GM12873 (cell line): ENCODE data around the gene UIMC1.

Experiments used
- TF ChIP-seq, protein P1 (sequence below): IDR thresholded peaks from 2 replicates; pipeline ENCODE4 v1.5.1; 2012; ENCODE audit warnings: low read depth, mild to moderate bottlenecking, moderate library complexity, low read length, control low read depth; ENCODE audit not compliant: insufficient read depth; ENCODE audit errors: missing control alignments

Gene UIMC1

DNA sequence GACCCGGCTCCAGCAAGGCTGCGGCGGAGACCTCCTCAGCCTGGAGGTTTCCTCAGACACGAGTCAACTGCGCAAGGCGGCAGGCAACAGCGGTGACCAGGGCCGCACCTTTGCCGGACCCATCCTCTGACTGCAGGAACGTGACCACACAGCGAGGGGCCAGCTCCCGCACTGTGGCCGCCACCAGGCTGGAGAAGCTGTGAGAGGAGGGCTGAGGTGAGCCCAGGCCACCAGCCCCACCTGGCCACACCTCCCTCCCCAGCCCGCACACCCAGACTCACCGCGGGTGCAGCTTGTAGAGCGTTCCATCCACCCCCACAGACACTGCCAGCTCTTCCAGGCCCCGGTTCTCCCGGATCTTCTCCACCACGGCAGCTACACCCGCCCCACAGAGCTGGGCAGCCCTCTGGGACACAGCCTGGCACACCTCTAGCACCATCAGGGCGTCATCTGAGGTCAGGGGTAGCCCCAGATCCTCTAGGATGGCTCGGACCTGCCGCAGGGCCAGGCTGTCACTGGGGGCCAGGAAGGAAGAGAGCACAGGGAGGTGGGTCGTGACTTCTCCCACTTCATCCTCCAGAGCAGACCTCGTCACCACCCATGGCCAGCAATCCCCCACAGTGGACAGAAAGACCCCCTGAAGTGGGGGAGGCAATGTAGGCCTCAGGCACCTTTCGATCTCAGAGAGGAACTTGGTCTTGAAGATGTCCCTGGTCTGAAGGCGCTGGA lies 125.4 kb downstream of the UIMC1 start:
- TF ChIP-seq, protein P1, sequence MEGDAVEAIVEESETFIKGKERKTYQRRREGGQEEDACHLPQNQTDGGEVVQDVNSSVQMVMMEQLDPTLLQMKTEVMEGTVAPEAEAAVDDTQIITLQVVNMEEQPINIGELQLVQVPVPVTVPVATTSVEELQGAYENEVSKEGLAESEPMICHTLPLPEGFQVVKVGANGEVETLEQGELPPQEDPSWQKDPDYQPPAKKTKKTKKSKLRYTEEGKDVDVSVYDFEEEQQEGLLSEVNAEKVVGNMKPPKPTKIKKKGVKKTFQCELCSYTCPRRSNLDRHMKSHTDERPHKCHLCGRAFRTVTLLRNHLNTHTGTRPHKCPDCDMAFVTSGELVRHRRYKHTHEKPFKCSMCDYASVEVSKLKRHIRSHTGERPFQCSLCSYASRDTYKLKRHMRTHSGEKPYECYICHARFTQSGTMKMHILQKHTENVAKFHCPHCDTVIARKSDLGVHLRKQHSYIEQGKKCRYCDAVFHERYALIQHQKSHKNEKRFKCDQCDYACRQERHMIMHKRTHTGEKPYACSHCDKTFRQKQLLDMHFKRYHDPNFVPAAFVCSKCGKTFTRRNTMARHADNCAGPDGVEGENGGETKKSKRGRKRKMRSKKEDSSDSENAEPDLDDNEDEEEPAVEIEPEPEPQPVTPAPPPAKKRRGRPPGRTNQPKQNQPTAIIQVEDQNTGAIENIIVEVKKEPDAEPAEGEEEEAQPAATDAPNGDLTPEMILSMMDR: no peak

DNA sequence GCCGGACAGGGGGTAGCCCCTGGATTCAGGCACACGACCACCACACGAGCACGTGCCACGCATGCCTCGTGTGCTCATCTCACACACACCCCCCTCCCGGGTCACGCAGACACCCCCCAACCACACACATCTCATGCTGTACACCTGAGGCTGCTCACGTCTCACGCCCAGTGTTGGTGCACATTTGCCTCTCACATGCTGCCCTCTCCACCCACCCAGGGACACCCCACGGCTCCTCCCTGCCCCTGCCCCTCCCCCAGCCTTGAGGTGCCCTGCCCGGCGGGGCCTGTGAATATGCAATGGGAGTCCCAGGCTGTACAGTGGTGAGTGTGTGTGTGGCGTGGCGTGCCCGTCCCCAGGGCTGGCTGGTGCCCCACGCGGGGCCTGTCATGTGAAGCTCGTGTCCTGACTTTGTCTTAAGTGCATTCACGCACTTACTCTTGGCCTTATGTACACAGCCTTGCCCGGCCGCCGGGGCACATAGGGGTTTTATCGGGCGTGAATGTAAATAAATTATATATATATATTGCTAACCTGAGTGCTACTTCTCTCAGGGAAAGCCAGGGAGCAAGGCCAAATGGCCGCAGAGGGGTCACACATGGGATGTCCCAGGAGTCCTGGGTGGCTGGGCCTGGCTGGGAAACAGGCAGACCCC lies 126.1 kb downstream of the UIMC1 start:
- TF ChIP-seq, protein P1: no peak

DNA sequence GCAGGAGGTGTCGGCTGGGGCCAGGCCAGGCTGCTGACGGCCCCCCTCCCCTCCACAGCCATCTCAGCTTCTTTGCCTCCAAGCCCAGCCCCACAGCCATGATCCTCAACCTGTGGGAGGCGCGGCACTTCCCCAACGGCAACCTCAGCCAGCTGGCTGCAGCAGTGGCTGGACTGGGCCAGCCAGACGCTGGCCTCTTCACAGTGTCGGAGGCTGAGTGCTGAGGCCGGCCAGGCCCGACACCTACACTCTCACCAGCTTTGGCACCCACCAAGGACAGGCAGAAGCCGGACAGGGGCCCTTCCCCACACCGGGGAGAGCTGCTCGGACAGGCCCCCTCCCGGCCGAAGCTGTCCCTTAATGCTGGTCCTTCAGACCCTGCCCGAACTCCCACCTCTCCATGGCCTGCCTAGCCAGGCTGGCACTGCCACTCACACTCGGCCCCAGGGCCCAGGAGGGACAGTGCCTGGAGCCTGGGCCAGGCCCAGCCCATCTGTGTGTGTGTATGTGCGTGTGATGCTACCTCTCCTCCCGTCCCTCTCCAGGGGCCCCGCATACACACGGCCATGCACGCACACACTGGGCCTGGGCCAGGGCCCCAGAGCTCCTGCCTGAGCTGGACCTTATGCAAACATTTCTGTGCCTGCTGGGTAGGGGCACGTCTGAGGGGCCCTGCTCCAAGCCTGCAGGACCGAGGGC lies 126.8 kb downstream of the UIMC1 start:
- TF ChIP-seq, protein P1: no peak

DNA sequence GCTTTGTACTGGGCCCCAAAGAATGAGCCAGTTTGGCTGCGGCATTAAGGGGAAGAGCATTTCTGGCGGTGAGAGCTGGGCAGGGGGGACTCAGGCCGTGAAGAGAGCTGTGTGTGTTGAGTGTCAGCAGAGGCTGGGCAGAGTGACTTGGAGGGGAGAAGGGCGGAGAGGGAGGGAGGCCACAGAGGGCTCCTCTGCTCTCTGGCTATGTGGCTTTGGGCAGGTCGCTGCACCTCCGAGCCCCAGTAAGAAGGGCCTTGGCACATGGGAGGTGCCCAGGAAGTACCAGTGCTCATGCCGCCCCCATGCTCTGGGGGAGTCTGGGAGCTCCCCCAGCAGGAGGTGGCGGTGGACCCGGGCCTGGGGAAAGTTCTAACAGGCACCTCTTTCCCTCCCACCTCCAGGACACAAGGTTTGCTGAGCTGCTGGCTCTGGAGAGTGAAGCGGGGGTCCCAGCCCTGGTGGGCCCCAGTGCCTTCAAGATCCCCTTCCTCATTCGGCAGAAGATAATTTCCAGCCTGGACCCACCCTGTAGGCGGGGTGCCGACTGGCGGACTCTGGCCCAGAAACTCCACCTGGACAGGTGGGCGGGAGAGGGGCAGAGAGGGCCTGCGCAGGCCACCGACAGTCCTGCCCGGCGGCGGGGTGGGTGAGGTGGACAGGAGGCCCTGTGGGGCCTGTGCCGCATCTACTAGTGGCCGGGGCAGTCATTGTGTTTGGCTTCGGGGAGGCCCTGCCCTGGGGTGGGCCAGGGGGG lies 127.5 kb downstream of the UIMC1 start:
- TF ChIP-seq, protein P1: no peak

DNA sequence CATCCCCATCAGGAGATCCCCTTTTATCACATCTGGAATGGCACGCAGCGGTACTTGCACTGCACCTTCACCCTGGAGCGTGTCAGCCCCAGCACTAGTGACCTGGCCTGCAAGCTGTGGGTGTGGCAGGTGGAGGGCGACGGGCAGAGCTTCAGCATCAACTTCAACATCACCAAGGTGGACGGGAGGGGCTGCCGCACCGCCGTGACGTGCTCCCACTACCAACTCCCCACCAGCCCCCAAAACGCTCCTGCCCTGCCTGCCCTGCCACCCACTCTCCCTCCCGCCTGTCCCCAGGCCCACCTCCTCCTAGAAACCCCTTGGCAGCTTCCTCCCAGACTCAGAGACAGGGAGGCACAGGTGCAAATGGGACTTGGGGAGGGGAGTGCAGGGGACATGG lies 128.1 kb downstream of the UIMC1 start:
- TF ChIP-seq, protein P1: no peak

DNA sequence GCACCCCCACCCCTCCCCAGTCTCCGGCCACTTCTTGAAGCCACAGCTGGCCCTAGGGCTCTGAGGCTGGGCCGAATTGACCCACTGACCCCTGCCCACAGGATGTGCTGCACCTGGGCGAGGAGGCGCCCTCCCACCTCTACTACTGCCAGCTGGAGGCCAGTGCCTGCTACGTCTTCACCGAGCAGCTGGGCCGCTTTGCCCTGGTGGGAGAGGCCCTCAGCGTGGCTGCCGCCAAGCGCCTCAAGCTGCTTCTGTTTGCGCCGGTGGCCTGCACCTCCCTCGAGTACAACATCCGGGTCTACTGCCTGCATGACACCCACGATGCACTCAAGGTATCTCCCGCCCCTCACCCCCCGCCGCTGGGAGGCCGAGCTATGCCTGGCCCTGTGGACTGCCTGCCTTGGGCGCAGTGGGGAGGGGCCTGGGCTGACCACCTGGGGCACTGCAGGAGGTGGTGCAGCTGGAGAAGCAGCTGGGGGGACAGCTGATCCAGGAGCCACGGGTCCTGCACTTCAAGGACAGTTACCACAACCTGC lies 128.7 kb downstream of the UIMC1 start:
- TF ChIP-seq, protein P1: no peak
